NCI-H446 (cell line): ENCODE data around the gene HSH2D.
A peak's percentile ranks its signal among the peaks of the same experiment; 100 is the strongest.
"Not testable (repeated sequence)": the region's sequence is repeated elsewhere in the genome, so short reads cannot be mapped to it uniquely, and the experiment has no call there.

Source experiments
- DNase-seq, 2 experiments: peaks; one replicate each; lab custom pipeline; 2025; lab: John Stamatoyannopoulos, UW

Gene HSH2D

GRCh38 chr19:16143399-16144215, at the start of gene HSH2D:
HSH2D (plus strand) TSS chr19:16143685; CDS start chr19:16148751, 5,066 bp downstream.
- DNase-seq: no peak

GRCh38 chr19:16094360-16095070, 49.0 kb upstream of the HSH2D start:
- no peak for DNase-seq

- no peak for DNase-seq
These were observed 48.4 kb upstream of the HSH2D start for GRCh38 chr19:16095071-16095571.

GRCh38 chr19:16096280-16096855, 47.1 kb upstream of the HSH2D start:
- DNase-seq: no peak

- no peak for DNase-seq
These were observed 45.1 kb upstream of the HSH2D start for GRCh38 chr19:16098416-16098768.

- no peak for DNase-seq
These were observed 44.7 kb upstream of the HSH2D start for GRCh38 chr19:16098821-16099220.

GRCh38 chr19:16099314-16099965, 44.0 kb upstream of the HSH2D start:
- not testable (repeated sequence) for DNase-seq

- DNase-seq: no peak
These were observed 43.0 kb upstream of the HSH2D start for GRCh38 chr19:16100524-16100923.

- DNase-seq: no peak
These were observed 38.8 kb upstream of the HSH2D start for GRCh38 chr19:16104722-16105121.

- DNase-seq: no peak
These were observed 37.4 kb upstream of the HSH2D start for GRCh38 chr19:16106121-16106520.

- peak; percentile 98 to 100 for DNase-seq
These were observed 32.2 kb upstream of the HSH2D start, which contains the start of gene RAB8A for GRCh38 chr19:16111160-16111908. RAB8A (plus strand) TSS chr19:16111889; CDS start chr19:16111902, 13 bp downstream.

GRCh38 chr19:16111909-16112752, 31.4 kb upstream of the HSH2D start:
- DNase-seq: no peak

GRCh38 chr19:16112778-16113177, 30.7 kb upstream of the HSH2D start:
- DNase-seq: no peak

GRCh38 chr19:16113727-16114126, 29.8 kb upstream of the HSH2D start:
- DNase-seq: no peak

GRCh38 chr19:16115301-16116039, 28.0 kb upstream of the HSH2D start:
- peak; percentile 52 to 72 for DNase-seq

- no peak for DNase-seq
These were observed 27.4 kb upstream of the HSH2D start for GRCh38 chr19:16116067-16116466.

GRCh38 chr19:16117594-16118033, 25.9 kb upstream of the HSH2D start:
- no peak for DNase-seq

GRCh38 chr19:16118489-16119033, 24.9 kb upstream of the HSH2D start:
- no peak for DNase-seq
